Measurements from ENCODE around the gene NOB1. TPM values are rescaled to one million over a fixed set of nuclear protein-coding genes. Genes with fewer than 3 reads are reported as not detected.

NOB1 gene
- total RNA-seq, 4 donors from 2014 or later, result 23.4 to 31.4 (median 27.1) TPM

- no peak for ATAC-seq
- no peaks in the 10 kb centered on the region for H3K27me3 ChIP-seq
- no peak overlapping the region for H3K4me3 ChIP-seq
- TF ChIP-seq POLR2A (IDR thresholded peaks at IDR 0.05) (no peak), EP300 (IDR thresholded peaks at IDR 0.05) (no peak), CTCF (IDR thresholded peaks at IDR 0.05) (no peak), POLR2AphosphoS5 (IDR thresholded peaks at IDR 0.05) (no peak)
- peaks cover 0 to 38% of the 10 kb centered on the region in 2 donors for H3K36me3 ChIP-seq
- no peaks in the 10 kb centered on the region for H3K9me3 ChIP-seq
- 57 to 79% methylated on average over 6 of the region's 6 CpGs for WGBS, 2 donors (ENCODE audit: low coverage in 1 of 2)
- H3K27ac ChIP-seq, result no peak overlapping the region
- no peaks in the 10 kb centered on the region for H3K4me1 ChIP-seq
Observed at GRCh38 chr16:69784586-69784985, 29.9 kb upstream of the NOB1 start.

- TF ChIP-seq POLR2A (IDR thresholded peaks at IDR 0.05) (no peak), CTCF (IDR thresholded peaks at IDR 0.05) (no peak), EP300 (IDR thresholded peaks at IDR 0.05) (no peak), POLR2AphosphoS5 (IDR thresholded peaks at IDR 0.05) (no peak)
- H3K27ac ChIP-seq, result no peak overlapping the region
- no peaks in the 10 kb centered on the region for H3K4me1 ChIP-seq
- H3K27me3 ChIP-seq, result no peaks in the 10 kb centered on the region
- peaks cover 0 to 2% (median 0%) of the 10 kb centered on the region in 3 donors for H3K9me3 ChIP-seq
- H3K4me3 ChIP-seq, result no peak overlapping the region
- 69% methylated on average over 2 to 3 of the region's 3 CpGs for WGBS, 2 donors (ENCODE audit: low coverage in 1 of 2)
- H3K36me3 ChIP-seq, result peaks cover 0 to 13% of the 10 kb centered on the region in 2 donors
- ATAC-seq, result no peak
Observed at GRCh38 chr16:69781118-69781517, 26.4 kb upstream of the NOB1 start.

- ATAC-seq, result no peak
- 66 to 92% methylated on average over 2 of the region's 2 CpGs for WGBS, 2 donors (ENCODE audit: low coverage in 1 of 2)
- Histone ChIP-seq H3K36me3 (peaks cover 0 to 15% of the 10 kb centered on the region in 2 donors), H3K27me3 (no peaks in the 10 kb centered on the region), H3K9me3 (peaks cover 0 to 11% (median 0%) of the 10 kb centered on the region in 3 donors), H3K27ac (no peak overlapping the region), H3K4me1 (no peaks in the 10 kb centered on the region), H3K4me3 (no peak overlapping the region)
- TF ChIP-seq POLR2AphosphoS5 (IDR thresholded peaks at IDR 0.05), result no peak
- no peak for TF ChIP-seq CTCF (IDR thresholded peaks at IDR 0.05)
- TF ChIP-seq EP300 (IDR thresholded peaks at IDR 0.05), result no peak
Observed at GRCh38 chr16:69779724-69780123, 25.0 kb upstream of the NOB1 start.

GRCh38 chr16:69775563-69775962, 20.8 kb upstream of the NOB1 start:
- no peak for TF ChIP-seq POLR2A (IDR thresholded peaks at IDR 0.05)
- no peak for TF ChIP-seq EP300 (IDR thresholded peaks at IDR 0.05)
- TF ChIP-seq CTCF (IDR thresholded peaks at IDR 0.05), result no peak
- TF ChIP-seq POLR2AphosphoS5 (IDR thresholded peaks at IDR 0.05), result no peak
- H3K9me3 ChIP-seq, result peaks cover 0 to 11% (median 0%) of the 10 kb centered on the region in 3 donors
- H3K4me3 ChIP-seq, result no peak overlapping the region
- ATAC-seq, result no peak
- no peaks in the 10 kb centered on the region for H3K27me3 ChIP-seq
- peaks cover 0 to 6% (median 0%) of the 10 kb centered on the region in 3 donors for H3K4me1 ChIP-seq
- H3K36me3 ChIP-seq, result peaks cover 0 to 6% of the 10 kb centered on the region in 2 donors
- H3K27ac ChIP-seq, result no peak overlapping the region

DNA sequence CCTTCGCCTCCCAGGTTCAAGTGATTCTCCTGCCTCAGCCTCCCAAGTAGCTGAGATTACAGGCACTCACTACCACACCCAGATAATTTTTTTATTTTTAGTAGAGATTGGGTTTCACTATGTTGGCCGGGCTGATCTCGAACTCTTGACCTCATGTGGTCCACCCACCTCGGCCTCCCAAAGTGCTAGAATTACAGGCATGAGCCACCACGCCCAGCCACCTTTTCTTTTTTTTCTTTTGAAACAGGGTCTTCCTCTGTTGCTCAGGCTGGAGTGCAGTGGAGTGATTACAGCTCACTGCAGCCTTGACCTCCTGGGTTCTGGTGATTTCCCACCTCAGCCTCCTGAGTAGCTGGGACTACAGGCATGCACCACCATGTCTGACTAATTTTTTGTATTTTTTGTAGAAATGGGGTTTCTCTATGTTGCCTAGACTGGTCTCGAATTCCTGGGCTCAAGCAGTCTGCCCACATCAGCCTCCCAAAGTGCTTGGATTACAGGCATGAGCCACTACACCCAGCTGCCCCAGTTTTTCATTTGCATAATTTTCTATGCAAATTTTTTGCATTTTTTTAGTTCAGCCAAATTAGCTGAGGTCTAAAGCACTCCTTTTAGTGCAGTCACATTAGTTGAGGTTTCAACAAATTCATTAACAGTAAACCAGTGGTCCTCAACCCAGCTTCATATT, 18.7 kb upstream of the NOB1 start:
- Histone ChIP-seq H3K36me3 (peaks cover 0 to 6% of the 10 kb centered on the region in 2 donors), H3K27me3 (no peaks in the 10 kb centered on the region), H3K9me3 (peaks cover 0 to 11% (median 0%) of the 10 kb centered on the region in 3 donors), H3K4me1 (peaks cover 0 to 6% (median 0%) of the 10 kb centered on the region in 3 donors), H3K27ac (no peak overlapping the region), H3K4me3 (no peak overlapping the region)
- ATAC-seq, result no peak
- TF ChIP-seq CTCF (IDR thresholded peaks at IDR 0.05) (no peak), POLR2A (IDR thresholded peaks at IDR 0.05) (no peak), EP300 (IDR thresholded peaks at IDR 0.05) (no peak), POLR2AphosphoS5 (IDR thresholded peaks at IDR 0.05) (no peak)
- WGBS, 2 donors (ENCODE audit: low coverage in 1 of 2), result 69 to 72% methylated on average over 4 to 5 of the region's 6 CpGs
